Fibroblast of lung (primary cell): ENCODE measurements around the gene CACNA2D3.

Experiments
- CTCF ChIP-seq, 2 donors: IDR thresholded peaks in 1 of 2; conservative IDR thresholded peaks in 1 of 2; 1 replicate in 1 of 2; 2 replicates in 1 of 2; pipeline ENCODE4 v1.5.1; 2011 to 2012; ENCODE audit warnings: low read length in 2 of 2, control low read depth in 1 of 2, inconsistent platforms in 1 of 2, low read depth in 1 of 2, mild to moderate bottlenecking in 1 of 2
- EZH2 ChIP-seq: IDR thresholded peaks from 2 replicates; pipeline ENCODE4 v1.5.1; 2012; ENCODE audit warnings: low read length, control low read depth, mild to moderate bottlenecking; ENCODE audit errors: missing control alignments

DNA sequence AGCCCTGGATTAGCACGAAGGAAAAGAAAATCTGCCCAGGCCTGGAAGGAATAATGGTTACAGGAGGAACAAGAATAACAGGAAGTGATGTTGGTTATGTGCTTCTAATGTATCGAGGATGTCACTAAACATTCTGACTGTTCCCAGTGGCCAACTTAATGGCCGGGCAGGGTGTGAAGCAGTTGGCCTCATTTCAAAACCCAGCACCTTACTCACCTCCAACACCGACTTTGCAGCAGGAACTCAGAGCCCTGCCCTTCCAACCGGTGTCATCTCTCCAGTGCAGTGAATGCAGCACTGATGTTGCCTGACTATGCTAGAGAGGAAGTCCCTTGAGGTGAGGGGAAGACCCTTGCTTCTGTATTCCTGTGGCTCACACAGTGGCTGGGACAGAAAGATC is 967.9 kb downstream of the CACNA2D3 start:
- no peak for TF ChIP-seq CTCF (conservative IDR thresholded peaks at IDR 0.05 in 1 of 2, IDR thresholded peaks at IDR 0.05 in 1 of 2; ENCODE audit: low read depth in 1 of 2, low read length in 2 of 2)
- no peak for TF ChIP-seq EZH2
